Islet of Langerhans (tissue), 1 donor: Measurements from ENCODE around the gene PDE3B.
"Not testable (repeated sequence)": the region's sequence is repeated elsewhere in the genome, so short reads cannot be mapped to it uniquely, and the experiment has no call there.

Source experiments
- FAIRE-seq: peaks from one replicate; lab custom pipeline; 2011; peaks lifted over from hg19 to GRCh38; lab: Jason Lieb, UNC

The PDE3B gene

GRCh38 chr11:14812757-14813156, 169.2 kb downstream of the PDE3B start:
- no peak for FAIRE-seq

- no peak for FAIRE-seq
These were observed 169.9 kb downstream of the PDE3B start for GRCh38 chr11:14813516-14813915.

GRCh38 chr11:14818779-14819178, 175.2 kb downstream of the PDE3B start:
- no peak for FAIRE-seq

- no peak for FAIRE-seq
These were observed 176.0 kb downstream of the PDE3B start for GRCh38 chr11:14819596-14819995.

GRCh38 chr11:14821031-14821430, 177.4 kb downstream of the PDE3B start:
- no peak for FAIRE-seq

- no peak for FAIRE-seq
These were observed 183.0 kb downstream of the PDE3B start for GRCh38 chr11:14826600-14826999.

- no peak for FAIRE-seq
These were observed 192.2 kb downstream of the PDE3B start for GRCh38 chr11:14835496-14836492.

- peak; percentile 92 for FAIRE-seq
These were observed 198.4 kb downstream of the PDE3B start for GRCh38 chr11:14842002-14842401.

- no peak for FAIRE-seq
These were observed 209.1 kb downstream of the PDE3B start for GRCh38 chr11:14852571-14853177.

- FAIRE-seq = no peak
These were observed 210.5 kb downstream of the PDE3B start for GRCh38 chr11:14854057-14854456.

GRCh38 chr11:14855890-14856289, 212.3 kb downstream of the PDE3B start:
- no peak for FAIRE-seq

GRCh38 chr11:14857621-14858020, 214.0 kb downstream of the PDE3B start:
- FAIRE-seq = no peak

- FAIRE-seq = no peak
These were observed 214.8 kb downstream of the PDE3B start for GRCh38 chr11:14858404-14858803.

- no peak for FAIRE-seq
These were observed 216.9 kb downstream of the PDE3B start for GRCh38 chr11:14860511-14860910.

- FAIRE-seq = no peak
These were observed 218.1 kb downstream of the PDE3B start for GRCh38 chr11:14861680-14862079.

GRCh38 chr11:14863775-14864174, 220.2 kb downstream of the PDE3B start:
- FAIRE-seq = not testable (repeated sequence)

- no peak for FAIRE-seq
These were observed 228.4 kb downstream of the PDE3B start for GRCh38 chr11:14872032-14872431.

- FAIRE-seq = no peak
These were observed 230.0 kb downstream of the PDE3B start for GRCh38 chr11:14873632-14874031.

- peak; percentile 36 for FAIRE-seq
These were observed 231.6 kb downstream of the PDE3B start for GRCh38 chr11:14875163-14875562.

- FAIRE-seq = no peak
These were observed 238.1 kb downstream of the PDE3B start for GRCh38 chr11:14881576-14882193.

GRCh38 chr11:14882196-14882595, 238.6 kb downstream of the PDE3B start:
- FAIRE-seq = no peak

- FAIRE-seq = not testable (repeated sequence)
These were observed 240.1 kb downstream of the PDE3B start for GRCh38 chr11:14883683-14884082.

GRCh38 chr11:14884667-14885273, 241.2 kb downstream of the PDE3B start:
- FAIRE-seq = peak; percentile 60
